ENCODE results near the gene EME2.
A peak's percentile ranks its signal among the peaks of the same experiment; 100 is the strongest.

Gene EME2

DNA sequence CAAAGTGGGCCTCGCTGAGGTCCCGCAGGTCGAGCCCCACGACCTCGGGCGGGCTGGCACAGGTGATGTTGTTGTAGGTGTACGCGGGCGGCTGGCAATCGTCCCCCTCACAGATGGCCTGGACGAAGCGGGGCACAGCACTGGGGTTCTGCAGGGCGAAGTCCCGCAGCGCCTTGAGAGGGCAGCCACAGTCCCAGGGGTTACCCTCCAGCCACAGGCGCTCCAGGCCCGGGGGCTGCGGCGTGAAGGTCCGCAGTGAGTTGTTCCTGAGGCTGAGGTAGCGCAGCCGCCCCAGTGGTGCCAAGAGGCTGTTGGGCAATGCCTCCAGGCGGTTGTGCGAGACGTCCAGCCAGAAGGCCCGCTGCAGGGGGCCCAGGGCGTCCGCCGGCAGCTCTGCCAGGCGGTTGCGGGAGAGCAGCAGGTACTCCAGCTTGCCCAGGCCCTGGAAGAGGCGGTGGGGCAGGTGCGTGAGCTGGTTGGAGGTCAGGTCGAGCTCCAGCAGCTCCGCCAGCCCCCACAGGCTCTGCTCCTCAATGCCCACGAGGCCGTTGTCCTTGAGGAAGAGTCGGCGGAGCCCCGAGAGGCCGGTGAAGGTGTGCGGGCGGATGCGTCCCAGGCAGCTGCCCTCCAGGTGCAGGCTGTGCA is 18.1 kb downstream of the EME2 start:
- peaks cover 50% of the 10 kb centered on the region for H3K36me3 ChIP-seq

DNA sequence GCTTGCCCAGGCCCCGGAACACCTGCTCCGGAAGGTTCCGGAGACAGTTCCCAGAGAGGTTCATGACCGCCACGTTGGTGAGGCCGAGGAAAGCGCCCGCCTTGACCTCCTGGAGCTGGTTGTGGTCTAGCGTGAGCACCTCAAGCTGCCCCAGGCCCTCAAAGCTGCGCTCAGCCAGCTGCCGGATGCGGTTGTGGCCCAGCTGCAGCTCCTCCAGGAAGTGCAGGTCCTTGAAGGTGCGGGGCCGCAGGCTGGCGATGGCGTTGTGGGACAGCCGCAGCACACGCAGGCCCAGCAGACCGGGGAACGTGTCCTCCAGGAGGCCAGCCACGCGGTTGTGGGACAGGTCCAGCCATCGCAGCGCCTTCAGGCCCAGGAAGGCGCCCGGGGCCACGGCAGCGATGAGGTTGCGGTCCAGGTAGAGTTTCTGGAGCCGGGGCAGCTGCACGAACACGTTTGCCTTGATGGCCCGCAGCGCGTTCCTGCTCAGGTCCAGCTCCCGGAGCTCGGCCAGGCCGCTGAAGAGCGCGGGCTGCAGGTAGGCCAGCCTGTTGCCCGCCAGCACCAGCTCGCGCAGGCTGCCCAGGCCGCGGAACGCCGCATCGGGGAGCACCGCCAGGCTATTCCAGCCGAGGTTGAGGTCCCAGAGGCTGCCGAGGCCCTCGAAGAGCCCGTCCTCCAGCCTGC is 18.8 kb downstream of the EME2 start:
- TF ChIP-seq, protein P1, sequence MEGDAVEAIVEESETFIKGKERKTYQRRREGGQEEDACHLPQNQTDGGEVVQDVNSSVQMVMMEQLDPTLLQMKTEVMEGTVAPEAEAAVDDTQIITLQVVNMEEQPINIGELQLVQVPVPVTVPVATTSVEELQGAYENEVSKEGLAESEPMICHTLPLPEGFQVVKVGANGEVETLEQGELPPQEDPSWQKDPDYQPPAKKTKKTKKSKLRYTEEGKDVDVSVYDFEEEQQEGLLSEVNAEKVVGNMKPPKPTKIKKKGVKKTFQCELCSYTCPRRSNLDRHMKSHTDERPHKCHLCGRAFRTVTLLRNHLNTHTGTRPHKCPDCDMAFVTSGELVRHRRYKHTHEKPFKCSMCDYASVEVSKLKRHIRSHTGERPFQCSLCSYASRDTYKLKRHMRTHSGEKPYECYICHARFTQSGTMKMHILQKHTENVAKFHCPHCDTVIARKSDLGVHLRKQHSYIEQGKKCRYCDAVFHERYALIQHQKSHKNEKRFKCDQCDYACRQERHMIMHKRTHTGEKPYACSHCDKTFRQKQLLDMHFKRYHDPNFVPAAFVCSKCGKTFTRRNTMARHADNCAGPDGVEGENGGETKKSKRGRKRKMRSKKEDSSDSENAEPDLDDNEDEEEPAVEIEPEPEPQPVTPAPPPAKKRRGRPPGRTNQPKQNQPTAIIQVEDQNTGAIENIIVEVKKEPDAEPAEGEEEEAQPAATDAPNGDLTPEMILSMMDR (IDR thresholded peaks at IDR 0.05; ENCODE audit: low read depth, low read length), result no peak
- DNase-seq, result no peak
- Histone ChIP-seq H3K9me3 (no peaks in the 10 kb centered on the region), H3K36me3 (peaks cover 49% of the 10 kb centered on the region), H3K27me3 (no peaks in the 10 kb centered on the region), H3K4me1 (no peaks in the 10 kb centered on the region), H3K4me3 (ENCODE audit: low read depth, low read length) (no peak overlapping the region)

More for the DNA sequence above, 18.1 kb downstream of the EME2 start:
- TF ChIP-seq, protein P1 (IDR thresholded peaks at IDR 0.05; ENCODE audit: low read depth, low read length), result no peak
- Histone ChIP-seq H3K9me3 (no peaks in the 10 kb centered on the region), H3K4me1 (no peaks in the 10 kb centered on the region), H3K4me3 (ENCODE audit: low read depth, low read length) (no peak overlapping the region), H3K27me3 (no peaks in the 10 kb centered on the region)
- DNase-seq, result no peak

DNA sequence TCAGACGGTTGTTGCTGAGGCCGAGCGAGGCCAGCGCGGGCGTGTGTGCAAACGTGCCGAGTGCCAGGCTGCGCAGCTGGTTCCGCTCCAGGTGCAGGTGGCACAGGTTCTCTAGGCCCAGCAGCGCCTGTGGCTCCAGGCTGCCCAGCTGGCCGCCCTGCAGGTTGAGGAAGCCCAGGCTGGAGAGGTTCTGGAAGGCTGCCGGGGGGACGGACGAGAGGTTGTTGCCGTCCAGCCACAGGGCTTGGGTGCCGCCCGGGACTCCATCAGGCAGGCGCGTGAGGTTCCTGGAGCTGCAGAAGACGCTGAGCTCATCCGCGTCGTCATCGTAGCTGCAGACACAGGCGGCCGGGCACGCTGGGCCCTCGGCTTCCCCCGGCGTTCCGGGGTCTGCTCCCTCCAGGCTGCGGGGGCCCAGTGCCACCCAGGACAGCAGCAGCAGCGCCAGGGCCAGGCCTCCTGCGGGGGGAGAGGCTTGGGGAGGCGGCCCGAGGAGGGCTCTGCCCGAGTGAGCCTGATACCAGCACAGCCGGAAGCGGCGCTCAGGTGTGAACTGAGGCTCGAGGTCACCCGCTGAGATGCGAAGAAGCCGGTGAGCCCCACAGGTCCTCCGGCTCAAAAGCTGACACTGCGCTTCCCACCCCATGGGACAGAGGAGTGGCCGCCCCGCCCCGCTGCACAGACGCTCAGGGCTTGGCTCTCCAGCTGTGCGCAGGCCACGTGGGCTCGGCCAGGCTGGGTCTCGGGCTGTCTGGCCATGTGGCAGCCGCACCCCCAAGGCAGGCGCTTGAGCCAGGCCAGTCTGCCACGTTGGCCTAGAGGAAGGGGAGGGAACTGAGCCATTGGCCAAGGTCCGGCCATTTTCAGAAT is 19.6 kb downstream of the EME2 start:
- H3K4me3 ChIP-seq (ENCODE audit: low read depth, low read length), result no peak overlapping the region
- H3K4me1 ChIP-seq, result no peaks in the 10 kb centered on the region
- TF ChIP-seq, protein P1 (IDR thresholded peaks at IDR 0.05; ENCODE audit: low read depth, low read length), result no peak
- peak; percentile 36 for DNase-seq
- no peaks in the 10 kb centered on the region for H3K9me3 ChIP-seq
- peaks cover 41% of the 10 kb centered on the region for H3K36me3 ChIP-seq
- H3K27me3 ChIP-seq, result no peaks in the 10 kb centered on the region

DNA sequence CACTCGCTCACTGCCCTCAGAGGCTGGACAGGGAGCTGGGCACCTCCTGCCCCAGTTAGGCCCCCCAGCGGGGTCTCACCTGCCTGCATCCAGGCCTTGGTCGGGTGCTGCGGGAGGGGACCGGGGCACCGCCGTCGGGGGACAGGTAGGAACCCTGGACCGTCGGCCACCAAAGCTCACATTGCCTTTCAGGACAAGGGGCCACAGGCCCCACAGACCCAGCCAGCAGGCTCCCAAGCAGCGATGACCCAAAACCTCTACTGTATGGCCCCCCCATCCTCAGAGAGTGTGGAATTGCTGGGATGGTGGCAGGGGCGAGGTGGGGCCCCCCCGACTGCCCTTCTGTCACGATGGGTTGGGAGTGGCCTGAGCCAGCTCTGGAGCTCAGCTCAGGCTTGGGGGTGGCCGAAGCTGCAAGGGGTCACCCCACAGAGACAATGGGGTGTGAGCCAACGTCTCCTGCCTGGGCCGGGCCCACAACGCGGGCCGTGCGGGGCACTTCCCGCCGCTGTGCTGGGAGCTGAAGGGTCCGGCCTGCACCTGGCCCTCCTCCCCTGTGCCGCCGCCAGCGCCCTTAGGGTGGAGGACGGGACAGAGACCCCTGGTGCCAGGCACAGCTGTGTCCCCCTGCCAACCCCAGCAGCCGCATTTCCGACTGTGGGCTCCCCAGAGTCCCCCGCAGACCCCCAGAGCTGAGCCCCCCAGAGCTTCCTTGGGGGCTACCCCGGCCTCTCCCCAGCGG is 20.4 kb downstream of the EME2 start:
- peaks cover 33% of the 10 kb centered on the region for H3K36me3 ChIP-seq
- no peak overlapping the region for H3K4me3 ChIP-seq (ENCODE audit: low read depth, low read length)
- no peak for DNase-seq
- peaks cover 4% of the 10 kb centered on the region for H3K9me3 ChIP-seq
- H3K27me3 ChIP-seq, result no peaks in the 10 kb centered on the region
- TF ChIP-seq, protein P1 (IDR thresholded peaks at IDR 0.05; ENCODE audit: low read depth, low read length), result no peak
- no peaks in the 10 kb centered on the region for H3K4me1 ChIP-seq

DNA sequence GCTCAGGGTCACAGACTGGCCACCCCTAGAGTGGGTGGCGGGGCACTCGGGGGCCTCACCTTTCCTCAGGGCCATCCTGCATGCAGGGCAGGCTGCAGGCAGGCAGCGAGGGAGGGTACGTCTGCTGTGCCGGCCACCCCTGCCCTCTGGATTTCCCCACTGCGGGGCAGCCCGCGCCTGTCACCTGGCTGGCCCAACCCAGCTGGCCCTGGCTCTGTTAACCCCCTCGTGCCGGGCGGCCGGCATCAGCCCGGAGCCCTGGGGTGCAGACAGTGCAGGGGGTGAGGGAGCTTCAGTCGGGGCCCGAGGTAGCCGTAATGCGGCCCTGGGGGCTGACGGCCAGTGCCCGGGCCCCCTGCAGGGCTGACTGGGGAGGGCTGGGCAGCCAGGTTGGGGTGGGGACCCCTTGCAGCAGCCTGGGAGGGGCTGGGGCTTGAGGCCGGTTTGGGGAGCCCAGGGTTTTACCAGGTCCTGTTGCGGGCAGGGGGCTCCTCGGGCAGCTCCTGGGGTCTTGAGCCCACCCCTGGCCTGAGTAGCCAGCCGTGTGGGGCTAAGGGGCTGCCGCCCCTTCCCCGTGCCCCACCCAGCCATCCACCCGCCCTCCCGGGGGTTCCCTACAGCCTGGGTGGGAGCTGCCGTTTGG is 21.1 kb downstream of the EME2 start, which contains the start of gene IGFALS:
Gene IGFALS, minus strand, starts transcription at position 128 of the 643 bp plus-strand sequence. Its CDS starts 53 bp downstream, at position 75.
- H3K36me3 ChIP-seq, result peaks cover 26% of the 10 kb centered on the region
- no peak within 1 kb of the TSS for H3K4me3 ChIP-seq (ENCODE audit: low read depth, low read length)
- H3K27me3 ChIP-seq, result no peaks in the 10 kb centered on the region
- TF ChIP-seq, protein P1 (IDR thresholded peaks at IDR 0.05; ENCODE audit: low read depth, low read length), result no peak
- H3K9me3 ChIP-seq, result peaks cover 6% of the 10 kb centered on the region
- no peak for DNase-seq
- H3K4me1 ChIP-seq, result no peaks in the 10 kb centered on the region
